Superior temporal gyrus (tissue), 1 donor: Measurements from ENCODE around the gene RTN1.

Experiments used
- DNase-seq: peaks from one replicate; pipeline ENCODE4 v3.0.0-alpha.2; 2016; ENCODE audit errors: extremely low spot score

The RTN1 gene

GRCh38 chr14:59630288-59630963 is 240.2 kb downstream of the RTN1 start:
- DNase-seq = peak; percentile 46

- peak; percentile 49 for DNase-seq
Observed at GRCh38 chr14:59629444-59630287, 240.9 kb downstream of the RTN1 start.

GRCh38 chr14:59627011-59627520 is 243.5 kb downstream of the RTN1 start:
- no peak for DNase-seq

- DNase-seq = no peak
Observed at GRCh38 chr14:59622631-59623030, 247.9 kb downstream of the RTN1 start.

GRCh38 chr14:59619061-59619460 is 251.5 kb downstream of the RTN1 start:
- DNase-seq = no peak

GRCh38 chr14:59601056-59601455 is 269.5 kb downstream of the RTN1 start:
- no peak for DNase-seq

- no peak for DNase-seq
Observed at GRCh38 chr14:59600211-59600945, 270.2 kb downstream of the RTN1 start.

GRCh38 chr14:59595071-59595470 is 275.5 kb downstream of the RTN1 start:
- no peak for DNase-seq

- no peak for DNase-seq
Observed at GRCh38 chr14:59591641-59592370, 278.8 kb downstream of the RTN1 start.

GRCh38 chr14:59588101-59588500 is 282.5 kb downstream of the RTN1 start:
- no peak for DNase-seq

- DNase-seq = no peak
Observed at GRCh38 chr14:59585891-59586554, 284.6 kb downstream of the RTN1 start.

GRCh38 chr14:59583755-59584154 is 286.8 kb downstream of the RTN1 start:
- no peak for DNase-seq

- DNase-seq = no peak
Observed at GRCh38 chr14:59582845-59583509, 287.6 kb downstream of the RTN1 start.

- peak; percentile 49 for DNase-seq
Observed at GRCh38 chr14:59582161-59582560, 288.4 kb downstream of the RTN1 start.

- DNase-seq = no peak
Observed at GRCh38 chr14:59580911-59581310, 289.7 kb downstream of the RTN1 start.

- peak; percentile 85 for DNase-seq
Observed at GRCh38 chr14:59576332-59577294, 294.0 kb downstream of the RTN1 start, which contains the start of gene CCDC175. Gene CCDC175 (minus strand): TSS chr14:59576812. CDS start chr14:59576775, 37 bp downstream.

GRCh38 chr14:59570122-59570521 is 300.5 kb downstream of the RTN1 start:
- DNase-seq = no peak

- no peak for DNase-seq
Observed at GRCh38 chr14:59566725-59567124, 303.9 kb downstream of the RTN1 start.

GRCh38 chr14:59566296-59566695 is 304.3 kb downstream of the RTN1 start:
- no peak for DNase-seq
